AG04449 (cell line): ENCODE results near the gene C10orf53.

Source experiments
- CTCF ChIA-PET: fragments of 350-600 bp; formaldehyde crosslinking; extraction: SDS; loops from one replicate; lab custom pipeline; 2021; ENCODE audit warnings: antibody characterized with exemption; lab: Yijun Ruan, JAX
- POLR2A ChIA-PET: fragments of 400-600, 350-600 bp; formaldehyde crosslinking; extraction: SDS; loops from one replicate; lab custom pipeline; 2020; ENCODE audit warnings: antibody characterized with exemption, inconsistent platforms; lab: Yijun Ruan, JAX
- DNase-seq: peaks from one replicate; pipeline ENCODE4 v3.0.0-alpha.2; 2010; ENCODE audit warnings: low read depth, low spot score
- H3K4me3 ChIP-seq: 2 replicates; pipeline ENCODE4 v1.5.1; 2011; ENCODE audit warnings: low read depth, mild to moderate bottlenecking, control low read depth, low read length
- TF ChIP-seq, protein P1 (sequence below): IDR thresholded peaks from one replicate; pipeline ENCODE4 v1.5.1; 2011; ENCODE audit warnings: mild to moderate bottlenecking, moderate library complexity, low read length, control low read depth, inconsistent platforms; ENCODE audit not compliant: insufficient read depth; ENCODE audit errors: missing control alignments

Gene C10orf53

DNA sequence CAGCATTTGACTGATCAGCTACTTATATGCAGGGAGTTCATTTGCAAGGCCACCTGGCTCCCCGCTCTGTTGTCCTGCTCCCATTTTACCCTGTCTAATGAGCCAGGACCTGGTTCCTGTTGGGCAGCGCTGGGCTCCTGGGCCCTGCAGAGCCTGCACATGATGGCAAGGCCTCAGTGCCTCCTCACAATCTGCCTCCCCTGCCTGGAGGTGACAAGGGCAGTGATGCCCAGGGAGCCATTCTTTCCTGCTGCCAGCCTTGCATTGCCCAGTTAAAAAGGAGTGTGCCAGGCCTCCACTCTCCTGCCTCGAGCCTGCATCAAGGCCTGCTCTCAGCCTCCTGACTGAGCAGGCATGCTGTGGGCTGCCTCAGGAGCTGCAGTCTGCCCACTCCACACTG, 37.1 kb upstream of the C10orf53 start:
- H3K4me3 ChIP-seq = no peak overlapping the region
- TF ChIP-seq, protein P1, sequence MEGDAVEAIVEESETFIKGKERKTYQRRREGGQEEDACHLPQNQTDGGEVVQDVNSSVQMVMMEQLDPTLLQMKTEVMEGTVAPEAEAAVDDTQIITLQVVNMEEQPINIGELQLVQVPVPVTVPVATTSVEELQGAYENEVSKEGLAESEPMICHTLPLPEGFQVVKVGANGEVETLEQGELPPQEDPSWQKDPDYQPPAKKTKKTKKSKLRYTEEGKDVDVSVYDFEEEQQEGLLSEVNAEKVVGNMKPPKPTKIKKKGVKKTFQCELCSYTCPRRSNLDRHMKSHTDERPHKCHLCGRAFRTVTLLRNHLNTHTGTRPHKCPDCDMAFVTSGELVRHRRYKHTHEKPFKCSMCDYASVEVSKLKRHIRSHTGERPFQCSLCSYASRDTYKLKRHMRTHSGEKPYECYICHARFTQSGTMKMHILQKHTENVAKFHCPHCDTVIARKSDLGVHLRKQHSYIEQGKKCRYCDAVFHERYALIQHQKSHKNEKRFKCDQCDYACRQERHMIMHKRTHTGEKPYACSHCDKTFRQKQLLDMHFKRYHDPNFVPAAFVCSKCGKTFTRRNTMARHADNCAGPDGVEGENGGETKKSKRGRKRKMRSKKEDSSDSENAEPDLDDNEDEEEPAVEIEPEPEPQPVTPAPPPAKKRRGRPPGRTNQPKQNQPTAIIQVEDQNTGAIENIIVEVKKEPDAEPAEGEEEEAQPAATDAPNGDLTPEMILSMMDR = no peak
- POLR2A ChIA-PET = no interaction called here
- DNase-seq = no peak
- CTCF ChIA-PET = no interaction called here

DNA sequence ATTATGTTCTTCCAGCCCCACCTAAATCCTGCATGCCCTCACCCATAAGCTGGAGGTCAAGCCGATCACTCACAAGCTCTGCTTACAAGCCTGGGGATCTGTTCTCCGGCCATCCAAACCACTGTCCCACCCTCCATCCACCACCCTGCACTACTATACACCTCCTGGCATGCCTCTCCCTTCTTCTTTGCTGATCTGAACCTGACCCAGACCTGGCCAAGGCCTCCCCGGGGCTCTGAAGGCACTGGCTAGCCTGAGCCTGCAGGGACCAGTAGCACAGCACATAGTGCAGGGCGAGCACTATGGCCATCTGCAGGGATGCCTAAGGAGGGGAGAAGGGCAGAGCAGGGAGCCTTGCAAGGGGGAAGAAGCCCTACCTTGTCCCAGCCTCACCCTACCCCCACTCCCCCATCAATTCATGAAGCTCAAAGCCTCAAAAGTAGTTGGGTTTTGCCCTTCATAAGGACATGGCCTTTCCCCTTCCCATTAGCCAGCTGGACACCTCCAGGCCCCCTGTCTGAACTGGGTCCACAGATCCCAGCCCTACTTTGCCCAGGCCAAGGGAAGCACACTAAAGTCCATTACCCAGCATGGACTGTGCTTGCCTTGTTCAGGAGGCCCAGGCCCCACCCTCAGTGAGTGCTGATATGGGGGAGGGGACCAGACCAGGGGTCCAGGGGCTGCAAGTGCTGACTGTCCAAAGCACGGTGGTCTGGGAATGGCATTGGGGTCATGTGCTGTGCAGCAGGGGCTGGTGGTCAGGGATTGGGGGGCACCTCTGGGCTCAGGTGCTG, 36.0 kb upstream of the C10orf53 start:
- no peak overlapping the region for H3K4me3 ChIP-seq
- DNase-seq = no peak
- TF ChIP-seq, protein P1 = no peak
- ChIA-PET CTCF (no interaction called here), POLR2A (no interaction called here)

DNA sequence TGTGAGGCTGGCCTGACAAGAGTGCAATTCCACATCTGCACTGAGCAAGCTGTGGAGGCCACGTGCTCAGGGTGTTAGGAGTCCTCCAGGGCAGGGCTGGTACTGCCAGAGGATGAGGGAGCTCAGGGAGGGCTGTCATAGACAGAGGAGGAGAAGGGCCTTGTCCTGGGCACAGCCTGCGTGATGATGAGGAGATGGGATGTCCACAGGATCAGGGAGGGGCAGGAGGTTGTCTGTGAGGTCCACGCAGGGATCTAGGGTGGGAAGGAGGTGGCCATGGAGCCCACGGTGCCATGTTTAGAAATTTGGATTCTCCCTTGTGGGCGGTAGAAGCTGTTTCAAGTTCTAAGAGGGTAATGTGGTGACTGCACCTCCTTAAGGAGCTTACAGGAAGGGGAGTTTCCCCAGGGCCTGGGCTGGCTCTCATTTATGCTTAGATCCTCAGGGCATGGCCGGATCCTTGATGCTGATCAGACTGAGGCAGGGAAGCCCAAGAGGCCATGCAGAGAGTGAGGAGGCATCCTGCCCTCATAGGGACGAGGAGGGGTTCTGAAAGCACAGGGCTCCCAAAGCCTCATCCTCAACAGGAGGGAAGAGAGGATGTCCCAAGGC, 35.3 kb upstream of the C10orf53 start:
- POLR2A ChIA-PET = no interaction called here
- H3K4me3 ChIP-seq = no peak overlapping the region
- TF ChIP-seq, protein P1 = no peak
- CTCF ChIA-PET = no interaction called here
- no peak for DNase-seq

DNA sequence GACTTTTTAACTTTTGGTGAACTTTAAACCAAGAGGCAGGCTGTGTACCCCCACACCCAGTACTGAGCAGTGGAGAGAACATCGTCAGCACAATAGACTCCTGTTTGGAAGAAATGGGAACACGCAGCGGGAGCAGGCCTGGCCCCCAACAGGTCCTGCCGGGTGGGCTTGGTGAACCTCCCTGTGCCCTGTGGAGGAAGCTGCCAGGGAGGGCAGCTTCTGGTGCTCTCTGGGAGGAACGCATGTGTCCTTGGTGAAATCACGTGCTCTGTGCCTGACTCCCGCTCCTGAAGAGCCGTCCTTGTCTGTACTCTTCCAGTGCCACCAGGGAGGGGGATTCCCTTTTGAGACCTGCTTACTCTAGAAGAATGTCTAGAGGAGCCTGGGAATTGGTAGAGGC, 34.0 kb upstream of the C10orf53 start:
- no peak for DNase-seq
- TF ChIP-seq, protein P1 = no peak
- no peak overlapping the region for H3K4me3 ChIP-seq
- CTCF ChIA-PET = no interaction called here
- POLR2A ChIA-PET = no interaction called here

DNA sequence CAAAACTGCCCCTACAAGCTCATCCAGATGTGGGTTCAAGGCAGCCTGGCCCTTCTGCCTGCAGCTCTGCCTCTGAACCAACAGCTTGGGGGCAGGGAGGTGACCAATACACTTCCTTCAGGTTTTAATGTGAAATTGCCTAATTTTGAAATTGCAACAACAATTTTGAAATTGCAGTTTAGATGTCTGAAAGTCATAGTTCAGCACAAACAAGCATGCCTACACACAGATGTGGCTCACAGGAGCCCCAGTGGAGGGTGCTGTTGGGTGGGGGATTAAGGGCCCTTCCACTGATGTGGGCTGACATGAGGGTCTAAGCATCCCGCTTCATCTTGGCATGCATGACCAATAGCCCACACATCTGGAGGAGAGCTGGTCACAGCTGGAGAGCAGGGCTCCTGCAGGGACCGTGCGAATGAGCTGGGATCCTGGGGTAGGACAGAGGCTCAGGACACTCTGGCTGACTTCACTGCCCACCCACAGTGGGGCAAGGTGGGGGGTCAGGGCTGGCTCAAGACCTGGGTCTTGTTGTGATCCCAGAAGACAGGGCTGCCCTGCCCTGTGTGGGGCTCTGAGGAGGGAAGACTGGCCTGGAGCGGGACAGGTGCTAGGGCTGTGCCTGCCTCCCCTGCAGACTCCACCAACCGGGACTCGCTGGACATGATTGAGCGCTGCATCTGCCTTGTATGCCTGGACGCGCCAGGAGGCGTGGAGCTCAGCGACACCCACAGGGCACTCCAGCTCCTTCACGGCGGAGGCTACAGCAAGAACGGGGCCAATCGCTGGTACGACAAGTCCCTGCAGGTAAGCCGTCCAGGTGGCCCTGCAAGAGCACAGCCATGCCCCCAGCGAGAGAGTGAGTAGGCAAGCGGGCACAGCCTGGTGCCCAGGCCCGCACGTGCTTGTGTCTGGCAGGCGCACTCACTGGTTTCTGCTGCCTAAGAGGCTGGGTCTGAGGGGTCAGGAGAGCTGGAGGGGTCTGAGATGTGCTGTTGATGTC, 33.3 kb upstream of the C10orf53 start:
- POLR2A ChIA-PET = no interaction called here
- no peak overlapping the region for H3K4me3 ChIP-seq
- DNase-seq = no peak
- CTCF ChIA-PET = no interaction called here
- TF ChIP-seq, protein P1 = no peak
